Cardiac fibroblast (primary cell): Measurements from ENCODE around the gene ARPC5.

Experiments
- DNase-seq, 2 donors: peaks; one replicate each; pipeline versions ENCODE4 v3.0.0 to v3.0.0-alpha.2; 2010; ENCODE audit warnings: low read depth in 2 of 2
- H3K4me3 ChIP-seq, 2 donors: replicated peaks in 1 of 2; 1 replicate in 1 of 2; 2 replicates in 1 of 2; pipeline ENCODE4 v1.5.1; 2011; ENCODE audit warnings: low read depth in 2 of 2, low read length in 2 of 2, mild to moderate bottlenecking in 2 of 2, moderate library complexity in 1 of 2
- CTCF ChIP-seq: IDR thresholded peaks from one replicate; pipeline ENCODE4 v1.5.1; 2011; ENCODE audit warnings: low read depth, mild to moderate bottlenecking, low read length, inconsistent platforms

Gene ARPC5

DNA sequence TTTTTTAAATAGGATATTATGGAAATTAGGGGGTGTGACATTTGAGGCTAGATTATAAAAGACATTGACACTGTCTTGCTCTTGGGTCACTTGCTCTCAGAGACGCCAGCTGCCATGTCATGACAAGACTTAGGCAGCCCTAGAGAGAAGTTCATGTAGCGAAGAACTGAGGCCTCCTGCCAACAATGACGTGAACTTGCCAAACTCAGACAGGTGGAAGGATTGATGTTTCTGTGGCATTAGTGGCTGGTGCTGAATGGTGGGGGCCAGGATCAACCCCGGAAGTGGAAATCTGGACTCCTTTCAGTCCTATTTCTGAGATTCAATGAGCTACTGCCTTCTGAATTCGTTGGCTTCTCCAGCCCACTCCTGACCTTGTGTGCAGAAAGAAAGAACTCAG, 60.0 kb downstream of the ARPC5 start:
- no peak for DNase-seq
- no peak overlapping the region for H3K4me3 ChIP-seq
- TF ChIP-seq CTCF: no peak

DNA sequence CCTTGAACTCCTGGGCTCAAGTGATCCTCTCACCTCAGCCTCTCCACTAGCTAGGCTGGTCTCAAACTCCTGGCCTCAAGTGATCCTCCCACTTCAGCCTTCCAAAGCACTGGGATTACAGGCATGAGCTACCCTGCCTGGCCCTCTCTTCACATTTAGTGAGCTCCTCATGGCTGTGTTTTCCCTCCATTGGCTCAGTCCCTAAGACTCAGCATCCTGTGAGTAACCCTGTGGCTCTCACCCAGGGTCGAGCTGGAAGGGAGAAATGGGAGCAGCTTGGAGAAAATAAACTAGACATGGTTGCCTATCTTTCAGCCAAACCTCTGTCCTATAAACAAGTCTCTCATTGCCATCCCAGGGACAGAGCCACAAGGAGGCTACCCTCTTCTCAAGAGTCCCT, 62.9 kb downstream of the ARPC5 start:
- no peak for TF ChIP-seq CTCF
- no peak overlapping the region for H3K4me3 ChIP-seq
- no peak for DNase-seq

GRCh38 chr1:183571678-183572268, 63.8 kb downstream of the ARPC5 start:
- DNase-seq: peak in 1 of 2 donors; percentile 26
- TF ChIP-seq CTCF: no peak
- no peak overlapping the region for H3K4me3 ChIP-seq
